Measurements from ENCODE around the gene UMAD1. TPM values are rescaled to one million over a fixed set of nuclear protein-coding genes. Genes with fewer than 3 reads are reported as not detected.

The UMAD1 gene
- polyA plus RNA-seq, 1 of the 3 experiments (the other 2 are of a cell fraction), result 13.9 TPM

GRCh38 chr7:7736671-7737070 is 96.1 kb downstream of the UMAD1 start:
- Histone ChIP-seq H3K27ac (ENCODE audit: low read depth in 2 of 2, low read length in 1 of 2) (no peak overlapping the region), H3K4me1 (ENCODE audit: control insufficient read depth in 1 of 2, insufficient read depth in 2 of 2, low read depth in 1 of 2, low read length in 1 of 2) (peaks cover 0 to 5% of the 10 kb centered on the region in 2 experiments; a peak in 2 of 4 replicates), H2AFZ (ENCODE audit: low read depth) (no peak overlapping the region), H3K4me2 (no peak overlapping the region), H3F3A (replicated peaks; ENCODE audit: insufficient read depth) (no peaks in the 10 kb centered on the region), H3K9me3 (no peaks in the 10 kb centered on the region), H3K27me3 (ENCODE audit: insufficient read depth) (no peaks in the 10 kb centered on the region), H4K20me1 (ENCODE audit: insufficient read depth) (no peaks in the 10 kb centered on the region), H3K36me3 (replicated peaks in 1 of 2; ENCODE audit: control insufficient read depth in 1 of 2, insufficient read depth in 2 of 2, low read length in 1 of 2) (no peaks in the 10 kb centered on the region), H3K9ac (no peak overlapping the region), H3K79me2 (ENCODE audit: insufficient read depth) (no peaks in the 10 kb centered on the region), H3K4me3 (ENCODE audit: low read depth in 2 of 2, low read length in 1 of 2) (no peak overlapping the region), H3K9me2 (no peaks in the 10 kb centered on the region)
- TF ChIP-seq MXI1 (IDR thresholded peaks at IDR 0.05; ENCODE audit: low read depth, low read length) (no peak), PBX3 (IDR thresholded peaks at IDR 0.05) (no peak), ELF1 (IDR thresholded peaks at IDR 0.05) (no peak), YY1 (IDR thresholded peaks at IDR 0.05; ENCODE audit: low read depth) (no peak), USF2 (IDR thresholded peaks at IDR 0.05; ENCODE audit: borderline replicate concordance, low read depth, low read length) (no peak), RCOR1 (IDR thresholded peaks at IDR 0.05; ENCODE audit: low read length) (no peak), FOSL2 (IDR thresholded peaks at IDR 0.05; ENCODE audit: borderline replicate concordance, low read depth) (no peak), FOXM1 (IDR thresholded peaks at IDR 0.05; ENCODE audit: low read depth) (no peak), CTCF (IDR thresholded peaks at IDR 0.05) (no peak), CHD2 (IDR thresholded peaks at IDR 0.05; ENCODE audit: low read length, partially characterized antibody) (no peak), USF1 (IDR thresholded peaks at IDR 0.05; ENCODE audit: borderline replicate concordance, low read depth) (no peak), EZH2phosphoT487 (IDR thresholded peaks at IDR 0.05; ENCODE audit: borderline replicate concordance, low read depth) (no peak), NRF1 (IDR thresholded peaks at IDR 0.05; ENCODE audit: low read depth, low read length) (no peak)
- ChIA-PET CTCF (interaction anchor here (0.6 to 1.9 kb wide), 3 partner anchors 17 to 37 kb away, joined by 3 to 7 read pairs (median 3); no protein-coding TSS in a partner anchor), POLR2A (no interaction called here)
- DNase-seq, result no peak
- 100% methylated on average over 2 of the region's 2 CpGs for WGBS (ENCODE audit: low lambda C conversion rate)

GRCh38 chr7:7737674-7738073 is 97.1 kb downstream of the UMAD1 start:
- TF ChIP-seq USF1 (IDR thresholded peaks at IDR 0.05; ENCODE audit: borderline replicate concordance, low read depth) (no peak), FOXJ3 (CRISPR knock-in tag; IDR thresholded peaks at IDR 0.05) (no peak), GATA2 (CRISPR knock-in tag; IDR thresholded peaks at IDR 0.05) (no peak), SMC3 (IDR thresholded peaks at IDR 0.05; ENCODE audit: low read depth, low read length) (no peak), MXI1 (IDR thresholded peaks at IDR 0.05; ENCODE audit: low read depth, low read length) (no peak), REST (IDR thresholded peaks at IDR 0.05; ENCODE audit: low read depth, low read length) (no peak), NFIC (IDR thresholded peaks at IDR 0.05; ENCODE audit: borderline replicate concordance) (no peak), RFX5 (IDR thresholded peaks at IDR 0.05; ENCODE audit: low read length) (no peak)

More at GRCh38 chr7:7737674-7738073, 97.1 kb downstream of the UMAD1 start:
- Histone ChIP-seq H3K4me1 (ENCODE audit: control insufficient read depth in 1 of 2, insufficient read depth in 2 of 2, low read depth in 1 of 2, low read length in 1 of 2) (peaks cover 0 to 5% of the 10 kb centered on the region in 2 experiments; a peak in 1 of 4 replicates), H3K9me2 (no peaks in the 10 kb centered on the region), H3K4me2 (no peak overlapping the region), H3F3A (replicated peaks; ENCODE audit: insufficient read depth) (no peaks in the 10 kb centered on the region), H3K27me3 (ENCODE audit: insufficient read depth) (no peaks in the 10 kb centered on the region), H3K79me2 (ENCODE audit: insufficient read depth) (no peaks in the 10 kb centered on the region), H2AFZ (ENCODE audit: low read depth) (no peak overlapping the region), H3K36me3 (replicated peaks in 1 of 2; ENCODE audit: control insufficient read depth in 1 of 2, insufficient read depth in 2 of 2, low read length in 1 of 2) (no peaks in the 10 kb centered on the region), H4K20me1 (ENCODE audit: insufficient read depth) (no peaks in the 10 kb centered on the region), H3K9me3 (no peaks in the 10 kb centered on the region), H3K27ac (ENCODE audit: low read depth in 2 of 2, low read length in 1 of 2) (no peak overlapping the region), H3K9ac (no peak overlapping the region), H3K4me3 (ENCODE audit: low read depth in 2 of 2, low read length in 1 of 2) (no peak overlapping the region)
- POLR2A ChIA-PET, result no interaction called here
- CTCF ChIA-PET, result interaction anchor here (0.7 to 2.6 kb wide), 5 partner anchors 9 to 125 kb away, joined by 3 to 11 read pairs (median 5); no protein-coding TSS in a partner anchor
- no peak for DNase-seq
